K562 (cell line): ENCODE data around the gene TRMT44. TPM values are rescaled to one million over a fixed set of nuclear protein-coding genes. Genes with fewer than 3 reads are reported as not detected.

Experiments
- ATAC-seq: fragments of 200-7000 bp; cut with Tn5 transposase; 3 replicates; pipeline ENCODE4 v1.9.1; 2020; ENCODE audit warnings: moderate library complexity
- BruUV-seq: library from RNA; stranded (reverse); fragments of 400-500 nt; replicated peaks from 2 replicates; lab custom pipeline; 2021; lab: Mats Ljungman, UMichigan
- CTCF ChIA-PET: fragments of 300-600 bp; formaldehyde crosslinking; extraction: SDS; loops from one replicate; lab custom pipeline; 2021; ENCODE audit warnings: low intra/inter-chr PET ratio; lab: Yijun Ruan, JAX
- POLR2A ChIA-PET: fragments of 300-600, 350-650 bp; sonication (Branson Sonifier 250); formaldehyde crosslinking; extraction: SDS; loops from one replicate; lab custom pipeline; 2021; ENCODE audit warnings: antibody characterized with exemption, inconsistent platforms; lab: Yijun Ruan, JAX
- DNase-seq, 4 experiments: peaks; one replicate each; pipeline versions ENCODE4 v3.0.0 to v3.0.0-alpha.2; 2011 to 2018; ENCODE audit warnings: low spot score in 3 of 4, mixed read lengths in 3 of 4; ENCODE audit errors: extremely low read depth in 1 of 4
- FAIRE-seq: peaks from 2 replicates; lab custom pipeline; 2011; peaks lifted over from hg19 to GRCh38; lab: Jason Lieb, UNC
- H2AFZ ChIP-seq: 2 replicates; pipeline ENCODE4 v1.6.0; 2011; ENCODE audit warnings: low read depth, low read length, control low read depth, inconsistent platforms
- H3K27ac ChIP-seq: fragments of 200-600 bp; 3 replicates; pipeline ENCODE4 v1.8.0; 2011; ENCODE audit warnings: low read depth, mild to moderate bottlenecking, control low read depth, inconsistent platforms, low read length, moderate library complexity, mixed read lengths; ENCODE audit errors: extremely low read depth
- H3K27me3 ChIP-seq, 2 experiments: fragments of 300-600 bp in 1 of 2; 2 replicates in 1 of 2; 3 replicates in 1 of 2; pipeline versions ENCODE4 v1.6.0 to v1.8.0; 2011; ENCODE audit warnings: inconsistent platforms in 2 of 2, low read length in 2 of 2, mild to moderate bottlenecking in 1 of 2, mixed read lengths in 1 of 2, moderate library complexity in 1 of 2; ENCODE audit not compliant: control insufficient read depth in 2 of 2, insufficient read depth in 2 of 2
- H3K36me3 ChIP-seq: fragments of 300-600 bp; 3 replicates; pipeline ENCODE4 v1.8.0; 2011; ENCODE audit warnings: mild to moderate bottlenecking, low read length, inconsistent platforms; ENCODE audit not compliant: control insufficient read depth, insufficient read depth
- H3K4me1 ChIP-seq, 2 experiments: fragments of 200-600 bp in 1 of 2; replicated peaks in 1 of 2; 2 replicates in 1 of 2; 3 replicates in 1 of 2; pipeline versions ENCODE4 v1.5.1 to v1.8.0; 2011; ENCODE audit warnings: inconsistent platforms in 2 of 2, low read length in 2 of 2, mild to moderate bottlenecking in 1 of 2, mixed read lengths in 1 of 2, moderate library complexity in 1 of 2; ENCODE audit not compliant: control insufficient read depth in 2 of 2, insufficient read depth in 2 of 2
- H3K4me2 ChIP-seq: 2 replicates; pipeline ENCODE4 v1.6.1; 2011; ENCODE audit warnings: low read length, control low read depth, inconsistent platforms, mixed read lengths; ENCODE audit not compliant: insufficient read depth
- H3K4me3 ChIP-seq: fragments of 200-600 bp; sonication (generic), shearing (Covaris generic); 2 replicates; pipeline ENCODE4 v1.5.1; 2016; ENCODE audit warnings: control low read depth, inconsistent platforms
- H3K79me2 ChIP-seq: fragments of 200-600 bp; 3 replicates; pipeline ENCODE4 v1.8.0; 2011; ENCODE audit warnings: low read length, inconsistent platforms; ENCODE audit not compliant: control insufficient read depth, insufficient read depth
- H3K9ac ChIP-seq, 2 experiments: 2 replicates each; pipeline versions ENCODE4 v1.6.0 to v1.6.1; 2011; ENCODE audit warnings: low read depth in 2 of 2, low read length in 2 of 2, control low read depth in 1 of 2, inconsistent platforms in 1 of 2, mild to moderate bottlenecking in 1 of 2, mixed read lengths in 1 of 2; ENCODE audit not compliant: insufficient read depth in 1 of 2
- H3K9me1 ChIP-seq: one replicate; pipeline ENCODE4 v1.6.0; 2011; ENCODE audit warnings: inconsistent platforms, mild to moderate bottlenecking, low read length, moderate library complexity; ENCODE audit not compliant: control insufficient read depth, insufficient read depth
- H3K9me3 ChIP-seq: replicated peaks from 2 replicates; pipeline ENCODE4 v1.5.1; 2011; ENCODE audit warnings: low read depth, low read length, inconsistent platforms; ENCODE audit not compliant: control insufficient read depth, insufficient read depth
- H4K20me1 ChIP-seq: replicated peaks from 2 replicates; pipeline ENCODE4 v1.6.1; 2011; ENCODE audit warnings: low read length, inconsistent platforms, mixed read lengths; ENCODE audit not compliant: control insufficient read depth, insufficient read depth
- L3MBTL2 ChIP-seq: fragments of 450-650 bp; IDR thresholded peaks from 2 replicates; pipeline ENCODE4 v1.6.1; 2016; ENCODE audit warnings: mild to moderate bottlenecking, moderate library complexity
- WGBS: fragments of 100-300 bp; shearing (Covaris generic); methylation state at CpG from one replicate; pipeline ENCODE4 v1.1.6; 2016; ENCODE audit warnings: low coverage, mixed read lengths; ENCODE audit not compliant: insufficient coverage; ENCODE audit errors: missing lambda C conversion rate; 5-methylcytosine and 5-hydroxymethylcytosine counted together
- in situ Hi-C: fragments of 300-500 bp; cut with MboI; formaldehyde crosslinking; loops from 4 replicates; pipeline ENCODE4 v1.15.0; 2018; ENCODE audit warnings: inconsistent platforms, mixed read lengths
- intact Hi-C: fragments of 100-400 bp; cut with micrococcal nuclease; formaldehyde crosslinking; loops from 2 replicates; pipeline ENCODE4 v1.14.2; 2022
- polyA plus RNA-seq, 8 experiments: library from polyadenylated mRNA; depleted of rRNA in 4 of 8; stranded (reverse) in 5 of 8; unstranded in 3 of 8; fragments of >200 nt; fragmentation: Nextera tagmentation in 2 of 8; fragmentation: Illumina TruSeq in 1 of 8; extraction: Ambion mirVana in 2 of 8; extraction: Trizol in 1 of 8; gene quantifications; 2 replicates each; pipeline versions ENCODE4 v1.2.1 to v1.2.3, GENCODE V29; 2011 to 2014; ENCODE audit warnings: inconsistent platforms in 1 of 8, missing spikeins in 1 of 8
- total RNA-seq, 7 experiments: library from RNA; depleted of rRNA in 6 of 7; stranded (reverse); fragments of >200 nt in 6 of 7; fragmentation: Illumina TruSeq in 2 of 7; extraction: Trizol in 2 of 7; gene quantifications; 2 replicates each; pipeline versions ENCODE4 v1.2.1 to v1.2.3, GENCODE V29; 2011 to 2021; ENCODE audit warnings: low replicate concordance in 1 of 7
- TF ChIP-seq, protein P1 (sequence below): sonication (generic); formaldehyde crosslinking; IDR thresholded peaks from 2 replicates; pipeline ENCODE4 v1.8.1; 2023; ENCODE audit warnings: mild to moderate bottlenecking, missing genetic modification reagents, moderate library complexity

Gene TRMT44
- total and polyA plus RNA-seq, 9 of the 15 experiments (the other 6 are each of a cell fraction or from before 2014, with no cell fraction given): 1.2 to 18.6 (median 10.0) TPM

DNA sequence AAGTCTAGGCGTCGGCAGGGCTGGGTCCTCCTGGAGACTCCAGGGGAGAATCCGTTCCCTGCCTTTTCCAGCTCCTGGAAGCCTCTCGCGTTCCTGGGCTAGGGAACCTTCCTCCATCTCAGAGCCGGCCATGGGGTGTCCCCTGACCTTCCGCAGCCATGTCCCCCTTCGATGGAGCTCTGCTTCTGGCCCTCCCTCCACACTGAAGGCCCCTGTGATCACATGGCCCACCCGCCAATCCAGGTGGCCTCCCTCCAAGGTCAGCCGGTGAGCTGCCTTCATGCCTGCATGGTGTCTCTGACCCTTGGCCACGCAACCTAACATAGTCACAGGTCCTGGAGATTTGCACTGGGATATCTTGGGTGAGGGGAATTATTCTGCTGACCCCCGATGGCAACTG lies 69.6 kb downstream of the TRMT44 start:
- no peaks in the 10 kb centered on the region; the same call in 1 of the 2 replicates for H3K9me3 ChIP-seq
- FAIRE-seq: no peak
- no peak overlapping the region for H3K4me3 ChIP-seq
- H3K4me2 ChIP-seq: no peak overlapping the region
- H3K27me3 ChIP-seq: 0 out of 5 replicates have a peak, but pooled peaks cover 0 to 6% of the 10 kb centered on the region in 2 experiments
- no peak overlapping the region for H2AFZ ChIP-seq
- H4K20me1 ChIP-seq: no peaks in the 10 kb centered on the region
- TF ChIP-seq L3MBTL2: 0 out of 2 replicates have a peak, but pooled peaks have one; percentile 17
- TF ChIP-seq, protein P1, sequence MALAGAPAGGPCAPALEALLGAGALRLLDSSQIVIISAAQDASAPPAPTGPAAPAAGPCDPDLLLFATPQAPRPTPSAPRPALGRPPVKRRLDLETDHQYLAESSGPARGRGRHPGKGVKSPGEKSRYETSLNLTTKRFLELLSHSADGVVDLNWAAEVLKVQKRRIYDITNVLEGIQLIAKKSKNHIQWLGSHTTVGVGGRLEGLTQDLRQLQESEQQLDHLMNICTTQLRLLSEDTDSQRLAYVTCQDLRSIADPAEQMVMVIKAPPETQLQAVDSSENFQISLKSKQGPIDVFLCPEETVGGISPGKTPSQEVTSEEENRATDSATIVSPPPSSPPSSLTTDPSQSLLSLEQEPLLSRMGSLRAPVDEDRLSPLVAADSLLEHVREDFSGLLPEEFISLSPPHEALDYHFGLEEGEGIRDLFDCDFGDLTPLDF (CRISPR knock-in tag): no peak
- in situ Hi-C loops: no loop called here
- no peak for DNase-seq
- no peak overlapping the region for H3K27ac ChIP-seq
- H3K4me1 ChIP-seq: peaks cover 0 to 16% of the 10 kb centered on the region in 2 experiments; a peak in 2 of 5 replicates
- no TSS peak for BruUV-seq
- H3K36me3 ChIP-seq: no peaks in the 10 kb centered on the region
- no peaks in the 10 kb centered on the region for H3K9me1 ChIP-seq
- ChIA-PET POLR2A (interaction anchor here (0.6 to 0.8 kb wide), 3 partner anchors 17 to 52 kb away, joined by 3 to 4 read pairs (median 3); no protein-coding TSS in a partner anchor), CTCF (no interaction called here)
- intact Hi-C loops: no loop called here
- no peaks in the 10 kb centered on the region for H3K79me2 ChIP-seq
- 0 out of 4 replicates have a peak overlapping the region, but pooled peaks of 1 of the 2 experiments have one; percentile 35 for H3K9ac ChIP-seq
- no peak for ATAC-seq
- 55% methylated on average over 12 of the region's 12 CpGs for WGBS
